Measurements from ENCODE around the gene NAALADL2.

NAALADL2 gene

DNA sequence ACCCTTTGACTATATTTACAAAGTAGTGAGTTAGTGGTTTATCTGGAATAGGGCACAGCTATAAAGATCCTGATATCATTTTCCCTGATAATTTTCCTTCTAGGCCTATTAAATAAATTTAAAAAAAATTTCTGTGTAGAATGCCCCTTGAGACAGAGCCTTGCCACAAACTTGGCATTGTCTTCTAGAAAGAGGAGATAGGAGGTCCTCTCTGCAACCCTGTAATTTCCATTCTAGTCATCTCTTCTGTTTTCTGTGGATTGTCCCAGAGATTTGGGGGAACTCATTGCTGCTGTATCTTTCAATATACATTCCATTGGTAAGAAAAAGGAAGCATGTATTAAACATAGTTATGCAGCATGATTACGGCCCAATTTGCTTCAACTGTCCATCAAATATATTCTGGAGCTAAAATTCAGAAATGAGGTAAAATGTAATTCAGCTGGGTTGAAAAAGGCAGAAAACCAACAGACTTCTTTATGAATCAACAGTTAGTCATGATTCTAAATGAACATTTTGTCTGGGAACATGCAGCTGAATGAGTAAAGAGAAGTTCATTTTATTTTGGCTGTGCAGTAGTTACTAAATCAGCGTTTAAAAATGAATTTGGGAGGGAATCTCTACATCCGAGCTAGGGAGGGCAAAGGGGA lies 401.1 kb downstream of the NAALADL2 start:
- no peak for TF ChIP-seq CTCF (IDR thresholded peaks at IDR 0.05)

DNA sequence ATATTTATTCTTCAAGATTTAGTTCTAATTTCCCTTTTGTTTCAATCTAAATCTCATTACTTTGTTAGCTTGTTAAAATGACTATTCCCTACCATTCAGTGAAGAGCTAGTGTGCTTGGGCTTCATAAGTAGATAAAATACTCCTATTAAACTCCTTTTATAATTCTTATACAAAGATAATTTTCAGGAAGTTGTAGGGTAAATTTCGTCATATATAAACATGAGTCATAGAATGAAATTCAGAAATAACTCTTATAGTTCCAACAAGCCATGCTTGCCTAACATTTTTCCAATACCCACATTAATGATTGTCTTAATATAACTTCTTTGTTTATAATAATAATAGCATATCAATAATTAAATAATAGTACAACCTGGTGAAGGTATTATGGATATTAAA lies 407.3 kb downstream of the NAALADL2 start:
- no peak for TF ChIP-seq CTCF (IDR thresholded peaks at IDR 0.05)

DNA sequence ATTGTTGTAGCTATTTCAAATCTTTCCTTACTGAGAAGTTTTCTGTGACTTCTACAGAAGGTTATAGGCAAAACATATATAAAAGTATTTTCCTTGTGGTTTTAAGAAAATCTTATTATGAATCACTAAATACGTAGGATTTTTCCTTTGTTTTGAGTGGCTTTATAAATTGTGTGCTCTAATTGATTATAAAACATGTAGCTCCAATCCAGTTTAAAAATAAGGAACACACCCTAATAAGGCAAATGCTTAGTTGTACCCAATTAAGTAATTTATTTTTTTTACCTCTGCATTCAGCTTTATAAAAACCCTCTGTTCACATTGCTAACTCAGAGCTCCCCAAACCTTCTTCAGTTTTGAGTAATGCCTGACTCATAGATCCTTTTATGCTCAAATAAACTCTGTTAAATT lies 408.0 kb downstream of the NAALADL2 start:
- no peak for TF ChIP-seq CTCF (IDR thresholded peaks at IDR 0.05)

DNA sequence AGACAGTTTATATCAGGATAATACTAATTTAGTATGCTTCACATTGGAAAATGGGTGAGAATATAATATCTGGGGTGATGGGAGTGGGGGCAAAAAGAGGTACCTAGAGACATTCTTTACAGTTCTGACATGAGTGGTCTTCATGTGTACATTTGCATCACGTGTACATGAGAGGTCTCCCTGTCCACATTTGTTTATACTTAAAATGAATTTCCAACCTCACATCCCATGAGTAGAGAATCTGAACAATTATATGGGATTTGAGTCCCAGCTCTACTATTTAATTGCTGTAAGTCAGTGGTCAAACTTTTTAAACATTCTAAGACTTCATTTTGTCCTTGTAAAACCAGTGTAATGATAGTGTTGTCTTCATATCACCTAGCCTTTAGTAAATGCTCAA lies 408.4 kb downstream of the NAALADL2 start:
- TF ChIP-seq CTCF (IDR thresholded peaks at IDR 0.05) = no peak

- TF ChIP-seq CTCF (IDR thresholded peaks at IDR 0.05) = no peak
These were observed 410.3 kb downstream of the NAALADL2 start for GRCh38 chr3:175269394-175269793.

- TF ChIP-seq CTCF (IDR thresholded peaks at IDR 0.05) = no peak
These were observed 411.2 kb downstream of the NAALADL2 start for GRCh38 chr3:175270198-175270837.

- TF ChIP-seq CTCF (IDR thresholded peaks at IDR 0.05) = no peak
These were observed 411.7 kb downstream of the NAALADL2 start for GRCh38 chr3:175270866-175271265.
